Measurements from ENCODE around the gene PCDH1. TPM values are rescaled to one million over a fixed set of nuclear protein-coding genes. Genes with fewer than 3 reads are reported as not detected.

The PCDH1 gene
- total RNA-seq, 4 donors from 2014 or later: 23.0 to 52.8 (median 30.9) TPM

- no peak for ATAC-seq
- H3K4me1 ChIP-seq: peaks cover 0 to 42% (median 4%) of the 10 kb centered on the region in 3 donors
- TF ChIP-seq POLR2A (IDR thresholded peaks at IDR 0.05) (no peak), EP300 (IDR thresholded peaks at IDR 0.05) (no peak), POLR2AphosphoS5 (IDR thresholded peaks at IDR 0.05) (no peak)
- H3K27ac ChIP-seq: peak overlapping the region in 3 of 4 donors; percentile 41 to 57 (median 50)
- H3K36me3 ChIP-seq: no peaks in the 10 kb centered on the region
- 58 to 82% methylated on average over 3 to 5 of the region's 5 CpGs for WGBS, 2 donors (ENCODE audit: low coverage in 1 of 2)
- H3K27me3 ChIP-seq: peaks cover 88% of the 10 kb centered on the region
- H3K9me3 ChIP-seq: no peaks in the 10 kb centered on the region
- no peak overlapping the region for H3K4me3 ChIP-seq
Measured at GRCh38 chr5:141806626-141807025, 71.6 kb downstream of the PCDH1 start.

DNA sequence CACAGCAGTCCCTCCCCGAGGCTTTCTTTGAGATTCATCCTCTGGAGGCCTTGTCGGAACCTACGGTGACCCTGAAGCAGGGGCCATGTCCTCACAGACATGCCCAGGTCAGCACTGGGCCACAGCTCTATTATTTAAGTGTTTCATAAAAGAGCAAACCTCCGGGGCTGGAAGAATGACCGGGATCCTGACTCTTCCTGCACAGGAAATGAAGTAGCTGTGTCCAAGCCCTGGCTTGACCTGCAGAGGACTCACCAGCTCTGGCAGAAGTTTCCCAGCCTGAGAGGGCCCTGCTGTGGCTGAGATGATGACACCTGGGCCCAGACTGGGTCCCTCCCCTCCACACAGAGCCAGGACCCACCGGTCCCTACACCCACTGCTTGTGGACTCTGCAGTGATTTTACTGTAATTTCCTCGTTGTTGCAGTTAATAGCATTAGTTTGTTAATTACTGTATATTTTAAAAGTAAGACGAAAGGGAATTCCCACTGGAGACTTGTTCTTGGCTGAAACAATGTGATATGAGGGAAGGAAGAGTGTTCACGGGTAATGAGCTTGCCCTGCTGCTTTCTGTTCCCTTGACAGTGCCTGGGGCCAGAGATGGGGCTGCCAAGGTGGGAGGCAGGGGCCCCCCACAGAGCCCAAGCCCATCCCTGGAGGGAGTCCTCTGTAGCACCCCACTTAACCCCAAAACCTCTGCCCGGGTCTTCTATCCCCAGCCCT, 72.2 kb downstream of the PCDH1 start:
- no peak overlapping the region for H3K4me3 ChIP-seq
- no peaks in the 10 kb centered on the region for H3K9me3 ChIP-seq
- H3K4me1 ChIP-seq: peaks cover 0 to 37% (median 4%) of the 10 kb centered on the region in 3 donors
- no peak for TF ChIP-seq EP300 (IDR thresholded peaks at IDR 0.05)
- TF ChIP-seq POLR2AphosphoS5 (IDR thresholded peaks at IDR 0.05): no peak
- ATAC-seq: peak; percentile 81
- H3K27me3 ChIP-seq: peaks cover 82% of the 10 kb centered on the region
- no peaks in the 10 kb centered on the region for H3K36me3 ChIP-seq
- WGBS, 2 donors (ENCODE audit: low coverage in 1 of 2): 33 to 54% methylated on average over 4 of the region's 10 CpGs
- H3K27ac ChIP-seq: peak overlapping the region in 3 of 4 donors; percentile 41 to 57 (median 50)

DNA sequence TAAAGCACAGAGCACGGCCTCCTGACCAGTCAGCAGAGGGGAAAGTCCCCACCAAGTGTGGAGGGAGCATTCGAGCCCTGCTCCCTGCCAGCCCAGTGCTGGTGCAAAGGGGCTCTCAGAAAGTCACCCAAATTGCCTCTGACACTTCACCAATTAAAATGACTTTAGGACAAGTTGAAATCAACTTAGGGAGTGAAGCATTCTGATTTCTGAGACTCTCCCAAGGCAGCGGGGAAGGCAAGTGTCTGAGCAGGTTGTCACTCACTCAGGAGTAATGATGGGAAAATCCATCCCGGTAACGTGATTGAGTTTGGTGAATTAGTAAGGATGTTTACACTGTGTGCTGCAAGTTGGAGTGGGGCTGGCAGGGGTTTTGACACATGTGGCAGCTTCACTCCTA, 73.7 kb downstream of the PCDH1 start:
- H3K4me1 ChIP-seq: peaks cover 0 to 37% (median 4%) of the 10 kb centered on the region in 3 donors
- no peaks in the 10 kb centered on the region for H3K36me3 ChIP-seq
- TF ChIP-seq POLR2AphosphoS5 (IDR thresholded peaks at IDR 0.05) (no peak), POLR2A (IDR thresholded peaks at IDR 0.05) (no peak), CTCF (IDR thresholded peaks at IDR 0.05) (no peak)
- ATAC-seq: no peak
- no peak overlapping the region for H3K4me3 ChIP-seq
- no peaks in the 10 kb centered on the region for H3K9me3 ChIP-seq
- WGBS, 2 donors (ENCODE audit: low coverage in 1 of 2): 37 to 50% methylated on average over 2 to 3 of the region's 5 CpGs
- peaks cover 66% of the 10 kb centered on the region for H3K27me3 ChIP-seq
- H3K27ac ChIP-seq: peak overlapping the region in 2 of 4 donors; percentile 6 to 41

Other genes starting within 250 kb of the PCDH1 start
- gene HDAC3, start 241.6 kb downstream of the PCDH1 start, total RNA-seq: 10 to 100 TPM; 35.4 to 77.8 (median 37.7) TPM
- gene RELL2, start 241.4 kb downstream of the PCDH1 start, total RNA-seq: 1 to 10 TPM; 2.3 to 5.4 (median 2.8) TPM
- 10 to 100 TPM in 3 of 4 donors, 1 to 10 TPM in 1; 8.2 to 14.8 (median 13.3) TPM for gene FCHSD1, start 227.0 kb downstream of the PCDH1 start, total RNA-seq
- 1 to 10 TPM; 5.3 to 7.2 (median 6.2) TPM for gene ARAP3, start 196.2 kb downstream of the PCDH1 start, total RNA-seq
- 10 to 100 TPM; 38.8 to 92.3 (median 62.5) TPM for gene DELE1, start 45.5 kb upstream of the PCDH1 start, total RNA-seq
- 1 to 10 TPM; 4.2 to 6.8 (median 6.0) TPM for gene PCDH12, start 79.8 kb upstream of the PCDH1 start, total RNA-seq
- gene RNF14, start 90.7 kb upstream of the PCDH1 start, total RNA-seq: 100 to 1,000 TPM in 2 of 4 donors, 10 to 100 TPM in 2; 72.6 to 115 (median 96.9) TPM
- gene GNPDA1, start 134.6 kb upstream of the PCDH1 start, total RNA-seq: 10 to 100 TPM; 34.1 to 46.1 (median 36.3) TPM
- 10 to 100 TPM; 62.4 to 86.7 (median 81.6) TPM for gene NDFIP1, start 230.4 kb upstream of the PCDH1 start, total RNA-seq

Data from gastroesophageal sphincter (tissue), 4 donors.